ENCODE results near the gene PLEKHA7. TPM values are rescaled to one million over a fixed set of nuclear protein-coding genes. Genes with fewer than 3 reads are reported as not detected.

PLEKHA7 gene
- total and polyA plus RNA-seq, 2 of the 8 experiments (the other 6 are each of a cell fraction or from before 2014, with no cell fraction given): 11.4 to 25.6 TPM

- Histone ChIP-seq H3K79me1 (ENCODE audit: low read depth, low read length) (peaks cover 2% of the 10 kb centered on the region), H4K20me1 (replicated peaks in 1 of 2; ENCODE audit: control insufficient read depth in 1 of 2, insufficient read depth in 2 of 2, low read length in 2 of 2) (peaks cover 0 to 2% of the 10 kb centered on the region in 2 experiments), H3K14ac (ENCODE audit: insufficient read length) (no peak overlapping the region), H2BK20ac (ENCODE audit: low read length) (no peak overlapping the region), H3K4me2 (ENCODE audit: insufficient read depth in 1 of 2, low read depth in 2 of 2, low read length in 2 of 2) (no peak overlapping the region), H3K36me3 (ENCODE audit: control insufficient read depth in 2 of 4, insufficient read depth in 4 of 4, low read length in 3 of 4) (no peaks in the 10 kb centered on the region), H3K4me3 (ENCODE audit: extremely low read depth in 1 of 4, insufficient read depth in 2 of 4, low read depth in 3 of 4, low read length in 4 of 4) (no peak overlapping the region), H2BK12ac (ENCODE audit: low read depth, low read length) (no peak overlapping the region), H3K9ac (replicated peaks in 1 of 4; ENCODE audit: extremely low read depth in 1 of 4, low read depth in 3 of 4, low read length in 3 of 4) (no peak overlapping the region), H3K23ac (ENCODE audit: insufficient read length) (no peak overlapping the region), H2AFZ (ENCODE audit: low read length) (no peak overlapping the region), H4K5ac (ENCODE audit: insufficient read length, low read depth, low read length) (no peak overlapping the region), H4K8ac (ENCODE audit: extremely low read depth, insufficient read depth, low read length) (no peak overlapping the region), H3K9me3 (ENCODE audit: insufficient read depth in 2 of 2, low read depth in 1 of 2, low read length in 1 of 2) (no peaks in the 10 kb centered on the region), H2BK5ac (ENCODE audit: low read depth, low read length) (no peak overlapping the region), H2BK15ac (ENCODE audit: low read length) (no peak overlapping the region), H4K91ac (replicated peaks; ENCODE audit: insufficient read length, low read length) (no peak overlapping the region), H3K23me2 (ENCODE audit: low read depth, low read length) (no peaks in the 10 kb centered on the region), H3K27me3 (replicated peaks in 1 of 4; ENCODE audit: control insufficient read depth in 3 of 4, extremely low read depth in 1 of 4, insufficient read depth in 3 of 4, low read length in 3 of 4) (no peaks in the 10 kb centered on the region), H2AK5ac (ENCODE audit: low read depth, low read length) (no peak overlapping the region), H3K79me2 (ENCODE audit: control insufficient read depth in 1 of 2, insufficient read depth in 2 of 2, low read length in 2 of 2) (no peaks in the 10 kb centered on the region), H3K4me1 (replicated peaks in 1 of 4; ENCODE audit: control insufficient read depth in 3 of 4, insufficient read depth in 4 of 4, low read length in 3 of 4) (peaks cover 2 to 9% (median 5%) of the 10 kb centered on the region in 4 experiments; a peak in 4 of 7 replicates), H3K27ac (ENCODE audit: low read depth, low read length) (no peak overlapping the region), H3K56ac (replicated peaks; ENCODE audit: insufficient read length, low read depth, low read length) (no peak overlapping the region), H3K4ac (replicated peaks; ENCODE audit: insufficient read length, low read depth, low read length) (no peak overlapping the region), H2BK120ac (replicated peaks; ENCODE audit: low read depth, low read length) (no peak overlapping the region), H3K18ac (ENCODE audit: extremely low read depth, low read length) (no peak overlapping the region)
- ChIA-PET POLR2A (ENCODE audit: partially characterized antibody) (no interaction called here), CTCF (ENCODE audit: partially characterized antibody) (interaction anchor here (0.8 to 2.6 kb wide), 6 partner anchors 13 to 91 kb away, joined by 3 to 14 read pairs (median 4); no protein-coding TSS in a partner anchor)
- no peak for FAIRE-seq
- no peak for DNase-seq (ENCODE audit: low read depth in 1 of 2, low spot score in 2 of 2)
- WGBS, 2 experiments (ENCODE audit: extremely low coverage in 1 of 2, insufficient coverage in 1 of 2, insufficient read length in 1 of 2, insufficient replicate concordance in 2 of 2, low coverage in 1 of 2, low lambda C conversion rate in 2 of 2, missing lambda C conversion rate in 1 of 2): 92% methylated on average over 3 of the region's 3 CpGs; no CpG with 5 or more reads in 1 of the 2 experiments
- TF ChIP-seq MAFK (IDR thresholded peaks at IDR 0.05; ENCODE audit: low read depth, low read length) (no peak), RXRA (IDR thresholded peaks at IDR 0.05; ENCODE audit: insufficient read depth, low read depth, low read length) (no peak), KDM4A (IDR thresholded peaks at IDR 0.05; ENCODE audit: low read depth, low read length, severe bottlenecking) (no peak), MAX (IDR thresholded peaks at IDR 0.05) (no peak), POU5F1 (IDR thresholded peaks at IDR 0.05; ENCODE audit: low read depth, low read length) (no peak), TBP (IDR thresholded peaks at IDR 0.05; ENCODE audit: low read depth, low read length) (no peak), CHD2 (IDR thresholded peaks at IDR 0.05; ENCODE audit: low read length) (no peak), KDM5A (IDR thresholded peaks at IDR 0.05; ENCODE audit: low read length) (no peak), YY1 (IDR thresholded peaks at IDR 0.05; ENCODE audit: low read depth, low read length) (no peak), BRCA1 (IDR thresholded peaks at IDR 0.05; ENCODE audit: low read depth, low read length) (no peak), FOSL1 (IDR thresholded peaks at IDR 0.05; ENCODE audit: insufficient read depth, low read depth, low read length) (no peak), RAD21 (IDR thresholded peaks at IDR 0.05 in 1 of 2, conservative IDR thresholded peaks at IDR 0.05 in 1 of 2; ENCODE audit: low read depth in 2 of 2, low read length in 2 of 2) (no peak), TAF7 (optimal IDR thresholded peaks at IDR 0.05; ENCODE audit: borderline replicate concordance, low read depth, low read length) (no peak), GABPA (IDR thresholded peaks at IDR 0.05; ENCODE audit: borderline replicate concordance, insufficient read depth, low read length) (no peak)
Observed at GRCh38 chr11:16876837-16877236, 137.4 kb downstream of the PLEKHA7 start.
